GM23338 (cell line): ENCODE measurements around the gene VEGFB. TPM values are rescaled to one million over a fixed set of nuclear protein-coding genes. Genes with fewer than 3 reads are reported as not detected.

ENCODE experiments used
- ATAC-seq: fragments of 200-7000 bp; cut with Tn5 transposase; 3 replicates; pipeline ENCODE4 v1.9.1; 2020
- DNase-seq: peaks from one replicate; pipeline ENCODE4 v3.0.0-alpha.2; 2015; ENCODE audit warnings: low spot score
- H2AFZ ChIP-seq: fragments of 200-600 bp; sonication (generic); 2 replicates; pipeline ENCODE4 v1.8.0; 2016; ENCODE audit warnings: antibody characterized with exemption, mild to moderate bottlenecking, moderate library complexity
- H3F3A ChIP-seq: fragments of 200-600 bp; sonication (generic); replicated peaks from 2 replicates; pipeline ENCODE4 v1.8.0; 2017; ENCODE audit warnings: antibody characterized with exemption, mixed run types, low read depth
- H3K27ac ChIP-seq: fragments of 200-600 bp; sonication (generic); 2 replicates; pipeline ENCODE4 v1.6.1; 2016; ENCODE audit warnings: low read depth
- H3K27me3 ChIP-seq: fragments of 200-600 bp; sonication (generic); 2 replicates; pipeline ENCODE4 v1.8.0; 2016; ENCODE audit warnings: mild to moderate bottlenecking, mixed run types, moderate library complexity; ENCODE audit not compliant: insufficient read depth
- H3K36me3 ChIP-seq: fragments of 200-600 bp; sonication (generic); 2 replicates; pipeline ENCODE4 v1.8.0; 2016; ENCODE audit warnings: mild to moderate bottlenecking; ENCODE audit not compliant: insufficient read depth
- H3K4me1 ChIP-seq: fragments of 200-600 bp; sonication (generic); 2 replicates; pipeline ENCODE4 v1.8.0; 2016; ENCODE audit warnings: mild to moderate bottlenecking, moderate library complexity; ENCODE audit not compliant: insufficient read depth
- H3K4me2 ChIP-seq: fragments of 200-600 bp; sonication (generic); 2 replicates; pipeline ENCODE4 v1.7.1; 2017; ENCODE audit warnings: mixed run types
- H3K4me3 ChIP-seq: fragments of 200-600 bp; sonication (generic); 2 replicates; pipeline ENCODE4 v1.6.1; 2016; ENCODE audit warnings: mixed run types
- H3K79me2 ChIP-seq: fragments of 200-600 bp; sonication (generic); replicated peaks from 2 replicates; pipeline ENCODE4 v1.8.0; 2017; ENCODE audit warnings: mild to moderate bottlenecking; ENCODE audit not compliant: insufficient read depth
- H3K9me2 ChIP-seq: fragments of 200-600 bp; sonication (generic); 2 replicates; pipeline ENCODE4 v1.8.0; 2017; ENCODE audit not compliant: insufficient read depth
- H4K20me1 ChIP-seq: fragments of 200-600 bp; sonication (generic); replicated peaks from 2 replicates; pipeline ENCODE4 v1.8.0; 2017; ENCODE audit warnings: mild to moderate bottlenecking; ENCODE audit not compliant: insufficient read depth
- H3K27ac Mint-ChIP-seq: 2 replicates; pipeline ENCODE4 v1.8.0; 2020; ENCODE audit warnings: inconsistent platforms, mild to moderate bottlenecking, moderate library complexity, mixed read lengths
- H3K27me3 Mint-ChIP-seq: 3 replicates; pipeline ENCODE4 v1.8.0; 2022; ENCODE audit warnings: low read depth, mild to moderate bottlenecking, moderate library complexity, mixed read lengths, inconsistent platforms; ENCODE audit not compliant: insufficient read depth, poor library complexity
- H3K36me3 Mint-ChIP-seq: 3 replicates; pipeline ENCODE4 v1.8.0; 2021; ENCODE audit warnings: low read depth, mild to moderate bottlenecking, inconsistent platforms, moderate library complexity, mixed read lengths
- H3K4me1 Mint-ChIP-seq: 3 replicates; pipeline ENCODE4 v1.8.0; 2020; ENCODE audit warnings: mild to moderate bottlenecking, inconsistent platforms, mixed read lengths
- H3K4me3 Mint-ChIP-seq: 3 replicates; pipeline ENCODE4 v1.8.0; 2021; ENCODE audit warnings: moderate library complexity, mild to moderate bottlenecking, inconsistent platforms, mixed read lengths
- H3K9me3 Mint-ChIP-seq: 3 replicates; pipeline ENCODE4 v1.8.0; 2020; ENCODE audit warnings: moderate library complexity, mild to moderate bottlenecking, inconsistent platforms, mixed read lengths
- EZH2 ChIP-seq: fragments of 200-600 bp; sonication (generic); IDR thresholded peaks from one replicate; pipeline ENCODE4 v1.8.0; 2017; ENCODE audit warnings: antibody characterized with exemption, mild to moderate bottlenecking, low read depth; ENCODE audit not compliant: unreplicated experiment
- JUNB ChIP-seq: IDR thresholded peaks from one replicate; pipeline ENCODE4 v1.6.1; 2016; ENCODE audit warnings: antibody characterized with exemption; ENCODE audit not compliant: unreplicated experiment
- POLR2AphosphoS5 ChIP-seq: IDR thresholded peaks from 2 replicates; pipeline ENCODE4 v1.6.1; 2016; ENCODE audit warnings: antibody characterized with exemption, low read depth
- STAT1 ChIP-seq: IDR thresholded peaks from one replicate; pipeline ENCODE4 v1.6.1; 2016; ENCODE audit warnings: antibody characterized with exemption; ENCODE audit not compliant: unreplicated experiment
- ZNF114 ChIP-seq: fragments of 250-450 bp; sonication (Bioruptor Pico); IDR thresholded peaks from 2 replicates; pipeline ENCODE4 v1.5.0; 2020; ENCODE audit warnings: mild to moderate bottlenecking, moderate library complexity
- ZNF462 ChIP-seq: fragments of 250-450 bp; sonication (Bioruptor Pico); IDR thresholded peaks from 2 replicates; pipeline ENCODE4 v1.5.0; 2020; ENCODE audit warnings: mild to moderate bottlenecking, moderate library complexity
- polyA plus RNA-seq: library from polyadenylated mRNA; unstranded; fragments of >200 nt; fragmentation: Nextera tagmentation; extraction: Ambion mirVana; gene quantifications from 2 replicates; pipeline ENCODE4 v1.2.1, GENCODE V29; 2016
- total RNA-seq: library from RNA; depleted of rRNA; stranded (reverse); fragments of >200 nt; shearing (Covaris generic); gene quantifications from 2 replicates; pipeline ENCODE4 v1.2.3, GENCODE V29; 2014
- TF ChIP-seq, protein P1 (sequence below): IDR thresholded peaks from 2 replicates; pipeline ENCODE4 v1.6.1; 2016; ENCODE audit warnings: antibody characterized with exemption

The VEGFB gene
- total and polyA plus RNA-seq, 2 experiments from 2014 or later, result 20.8 to 25.8 TPM

- TF ChIP-seq ZNF462 (CRISPR knock-in tag), result no peak
- no peak for TF ChIP-seq JUNB
- TF ChIP-seq, protein P1, sequence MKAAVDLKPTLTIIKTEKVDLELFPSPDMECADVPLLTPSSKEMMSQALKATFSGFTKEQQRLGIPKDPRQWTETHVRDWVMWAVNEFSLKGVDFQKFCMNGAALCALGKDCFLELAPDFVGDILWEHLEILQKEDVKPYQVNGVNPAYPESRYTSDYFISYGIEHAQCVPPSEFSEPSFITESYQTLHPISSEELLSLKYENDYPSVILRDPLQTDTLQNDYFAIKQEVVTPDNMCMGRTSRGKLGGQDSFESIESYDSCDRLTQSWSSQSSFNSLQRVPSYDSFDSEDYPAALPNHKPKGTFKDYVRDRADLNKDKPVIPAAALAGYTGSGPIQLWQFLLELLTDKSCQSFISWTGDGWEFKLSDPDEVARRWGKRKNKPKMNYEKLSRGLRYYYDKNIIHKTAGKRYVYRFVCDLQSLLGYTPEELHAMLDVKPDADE, result no peak
Measured at GRCh38 chr11:64241241-64241490, 6.8 kb downstream of the VEGFB start (continued).

DNA sequence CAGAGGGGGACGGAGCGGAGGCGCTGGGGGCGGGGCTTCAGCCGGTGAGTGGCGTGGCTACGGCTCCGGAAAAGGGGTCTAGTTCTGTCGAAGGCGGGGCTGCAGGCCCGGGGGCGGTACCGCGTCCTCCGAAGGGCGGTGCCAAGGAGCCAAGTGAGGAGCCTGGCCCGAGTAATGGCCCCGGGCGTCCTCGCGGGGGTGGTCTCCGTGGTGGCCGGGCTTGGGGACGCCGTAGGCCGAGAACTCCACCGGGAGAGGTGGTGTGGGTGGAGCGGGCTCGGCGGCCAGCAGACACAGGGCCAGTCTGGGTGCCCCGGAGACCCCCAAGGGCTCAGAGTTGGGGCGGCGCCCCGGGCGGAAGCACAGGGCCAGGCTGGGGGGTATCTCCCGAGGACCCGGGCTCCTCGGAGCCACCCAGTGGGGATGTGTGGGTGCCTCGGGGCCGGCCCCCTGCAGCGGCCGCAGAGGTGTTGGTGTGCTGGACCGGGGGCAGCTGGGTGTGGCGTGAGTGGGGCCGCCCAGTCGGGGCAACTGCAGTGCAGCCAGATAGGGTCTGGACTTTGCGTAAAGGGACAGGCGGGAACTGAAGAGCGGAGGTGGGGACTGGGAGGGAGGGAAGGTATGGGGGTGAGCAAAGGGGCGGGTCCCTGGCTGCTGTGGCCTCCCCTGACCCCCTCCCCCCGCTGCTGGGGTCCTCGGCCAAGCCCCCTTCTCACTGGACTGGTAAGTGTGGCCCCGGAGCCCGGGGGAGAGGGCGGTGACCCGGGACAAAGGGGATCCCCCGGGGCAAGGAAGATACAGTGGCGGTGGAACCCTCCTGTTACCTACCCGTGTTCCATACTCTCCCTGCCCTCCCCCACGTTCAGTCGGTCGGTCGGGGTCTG, 7.3 kb downstream of the VEGFB start:
- ATAC-seq, result peak; percentile 72
- Mint-ChIP-seq H3K4me1 (peaks cover 27% of the 10 kb centered on the region), H3K9me3 (no peaks in the 10 kb centered on the region), H3K36me3 (peaks cover 24% of the 10 kb centered on the region), H3K27me3 (peaks cover 28% of the 10 kb centered on the region), H3K4me3 (peak overlapping the region; percentile 93), H3K27ac (peak overlapping the region; percentile 98)
- H3K27ac ChIP-seq, result peak overlapping the region; percentile 86; the same call in 1 of the 2 replicates
- peaks cover 28% of the 10 kb centered on the region for H3F3A ChIP-seq
- no peaks in the 10 kb centered on the region for H3K9me2 ChIP-seq
- no peaks in the 10 kb centered on the region for H3K27me3 ChIP-seq
- H4K20me1 ChIP-seq, result no peaks in the 10 kb centered on the region; the same call in 1 of the 2 replicates
- H2AFZ ChIP-seq, result no peak overlapping the region
- peaks cover 26% of the 10 kb centered on the region for H3K79me2 ChIP-seq
- peak overlapping the region; percentile 96 for H3K4me2 ChIP-seq
- peak; percentile 99 for DNase-seq
- H3K4me1 ChIP-seq, result peaks cover 17% of the 10 kb centered on the region; the same call in 1 of the 2 replicates
- peak overlapping the region; percentile 97 for H3K4me3 ChIP-seq
- no peaks in the 10 kb centered on the region for H3K36me3 ChIP-seq
- TF ChIP-seq EZH2 (no peak), ZNF114 (CRISPR knock-in tag) (no peak), STAT1 (no peak), POLR2AphosphoS5 (peak; percentile 67; the same call in 1 of the 2 replicates)
- TF ChIP-seq, protein P1, result 0 out of 2 replicates have a peak, but pooled peaks have one; percentile 10
